Measurements from ENCODE around the gene MAGI2. TPM values are rescaled to one million over a fixed set of nuclear protein-coding genes. Genes with fewer than 3 reads are reported as not detected.
"Not testable (repeated sequence)": the region's sequence is repeated elsewhere in the genome, so short reads cannot be mapped to it uniquely, and the experiment has no call there.

Gene MAGI2
- total RNA-seq, 2 experiments from 2014 or later: 0.17 TPM

DNA sequence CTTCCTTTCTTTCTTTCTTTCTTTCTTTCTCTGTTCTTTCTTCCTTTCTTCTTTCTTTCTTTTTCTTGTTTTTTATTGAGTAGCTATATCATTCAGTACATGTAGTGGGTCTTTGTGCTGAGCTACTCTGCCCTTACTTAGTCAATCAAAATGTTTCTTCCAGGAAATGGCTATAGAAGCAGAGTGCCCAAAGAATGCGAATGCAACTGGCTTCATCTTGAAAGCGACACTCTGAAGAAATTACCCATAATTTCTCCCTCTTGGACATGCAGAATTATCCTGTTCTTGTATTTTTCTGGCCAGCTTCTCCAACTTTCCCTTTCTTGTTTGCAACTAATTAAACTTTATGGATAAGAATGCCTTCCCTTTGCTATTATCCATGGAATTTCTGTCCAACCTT, 441.5 kb downstream of the MAGI2 start:
- ChIA-PET CTCF (no interaction called here), POLR2A (no interaction called here)
- H3K27ac Mint-ChIP-seq: no peak overlapping the region
- H3K27me3 Mint-ChIP-seq: no peaks in the 10 kb centered on the region
- no peaks in the 10 kb centered on the region for H3K36me3 Mint-ChIP-seq
- H3K9me3 Mint-ChIP-seq: peaks cover 2% of the 10 kb centered on the region
- H3K4me3 Mint-ChIP-seq: no peak overlapping the region
- no peak for DNase-seq
- H3K4me1 Mint-ChIP-seq (ENCODE audit: low read depth): no peaks in the 10 kb centered on the region
- intact Hi-C loops (cut with micrococcal nuclease): no loop called here

DNA sequence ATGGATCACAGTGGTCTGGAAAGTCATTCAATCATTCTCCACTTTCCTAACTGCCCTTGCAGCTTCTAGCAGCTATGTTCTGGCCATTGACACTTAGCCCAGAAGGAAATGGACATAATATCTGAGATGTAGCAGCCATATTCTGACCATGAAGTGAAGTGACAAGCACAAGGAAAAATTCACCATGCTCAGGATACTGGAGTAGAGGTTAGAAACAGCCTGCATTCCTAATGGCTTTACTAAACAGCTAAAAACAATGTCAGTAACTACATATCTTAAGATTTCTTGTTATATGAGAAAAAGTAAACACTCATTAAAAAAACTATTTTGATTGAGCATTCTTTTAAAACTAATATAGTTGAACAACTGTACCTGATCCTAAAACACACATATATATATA, 443.8 kb downstream of the MAGI2 start:
- Mint-ChIP-seq H3K9me3 (no peaks in the 10 kb centered on the region), H3K4me3 (no peak overlapping the region), H3K27me3 (no peaks in the 10 kb centered on the region), H3K27ac (no peak overlapping the region), H3K36me3 (no peaks in the 10 kb centered on the region), H3K4me1 (ENCODE audit: low read depth) (no peaks in the 10 kb centered on the region)
- CTCF ChIA-PET: no interaction called here
- intact Hi-C loops (cut with micrococcal nuclease): no loop called here
- POLR2A ChIA-PET: no interaction called here
- no peak for DNase-seq

DNA sequence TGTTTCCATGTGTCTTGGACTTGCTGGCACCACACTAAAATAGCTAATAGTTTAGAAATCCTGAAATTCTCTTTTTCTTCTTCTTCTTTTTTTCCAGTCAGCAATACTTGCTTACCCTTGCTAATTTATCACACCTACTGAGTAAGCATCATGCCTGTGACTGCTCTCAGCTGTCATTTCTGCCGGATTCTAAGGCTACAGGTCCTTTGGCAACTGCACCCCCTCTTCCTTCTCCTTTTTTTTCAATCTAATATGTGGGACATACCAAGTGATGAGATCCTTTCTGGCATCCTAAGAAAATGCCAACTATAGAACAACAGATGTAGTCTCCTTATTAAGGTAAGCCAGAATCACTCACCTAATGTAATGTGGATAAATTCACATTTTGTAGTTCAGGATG, 444.7 kb downstream of the MAGI2 start:
- Mint-ChIP-seq H3K9me3 (no peaks in the 10 kb centered on the region), H3K27ac (no peak overlapping the region), H3K4me1 (ENCODE audit: low read depth) (no peaks in the 10 kb centered on the region), H3K4me3 (no peak overlapping the region), H3K27me3 (no peaks in the 10 kb centered on the region), H3K36me3 (no peaks in the 10 kb centered on the region)
- intact Hi-C loops (cut with micrococcal nuclease): no loop called here
- DNase-seq: no peak
- ChIA-PET POLR2A (no interaction called here), CTCF (no interaction called here)

DNA sequence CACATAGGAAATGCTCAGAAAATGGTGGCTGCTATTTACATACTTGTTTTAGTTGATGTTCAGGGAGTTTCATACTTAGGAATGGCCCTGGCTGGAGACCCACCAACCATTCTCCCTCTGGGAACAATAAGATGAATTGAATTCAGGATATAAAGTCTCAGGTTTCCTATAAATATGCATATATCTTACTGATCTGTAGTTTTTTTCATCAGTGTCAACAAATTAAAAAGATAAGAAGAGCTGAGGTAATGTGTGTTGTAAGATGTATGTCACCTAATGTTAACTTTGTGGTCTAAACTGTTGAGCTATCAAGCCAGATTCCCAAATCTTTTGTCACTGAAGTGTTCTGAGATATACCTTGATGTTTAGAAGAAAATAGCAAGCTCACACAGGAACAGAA, 457.5 kb downstream of the MAGI2 start:
- Mint-ChIP-seq H3K4me1 (ENCODE audit: low read depth) (no peaks in the 10 kb centered on the region), H3K27me3 (no peaks in the 10 kb centered on the region)

DNA sequence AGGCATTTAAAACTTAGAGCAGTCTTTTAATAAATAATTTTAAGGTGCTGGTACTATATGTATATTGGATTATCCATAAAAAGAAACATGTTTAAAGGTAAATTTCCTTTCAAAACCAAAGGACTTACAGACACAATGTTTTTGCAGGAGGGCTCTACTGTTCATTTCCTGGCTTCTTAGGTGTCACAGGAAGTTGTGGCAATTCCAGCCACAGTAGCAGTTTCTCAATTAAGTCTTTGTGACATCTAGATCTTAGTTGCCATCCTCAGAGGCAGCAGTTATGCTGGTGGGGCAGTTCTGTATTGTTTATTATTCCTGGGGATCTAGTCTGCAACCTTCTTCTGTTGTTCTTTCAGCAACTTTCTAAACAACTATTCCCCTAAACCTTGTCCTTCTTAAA, 460.1 kb downstream of the MAGI2 start:
- H3K36me3 Mint-ChIP-seq: no peaks in the 10 kb centered on the region
- ChIA-PET CTCF (no interaction called here), POLR2A (no interaction called here)
- DNase-seq: no peak
- H3K4me3 Mint-ChIP-seq: no peak overlapping the region
- H3K27me3 Mint-ChIP-seq: no peaks in the 10 kb centered on the region
- H3K27ac Mint-ChIP-seq: no peak overlapping the region
- no peaks in the 10 kb centered on the region for H3K4me1 Mint-ChIP-seq (ENCODE audit: low read depth)
- intact Hi-C loops (cut with micrococcal nuclease): no loop called here
- H3K9me3 Mint-ChIP-seq: no peaks in the 10 kb centered on the region

More for the DNA sequence above, 457.5 kb downstream of the MAGI2 start:
- Mint-ChIP-seq H3K36me3 (no peaks in the 10 kb centered on the region), H3K27ac (no peak overlapping the region), H3K9me3 (peaks cover 2% of the 10 kb centered on the region), H3K4me3 (no peak overlapping the region)
- ChIA-PET POLR2A (no interaction called here), CTCF (no interaction called here)
- no peak for DNase-seq
- intact Hi-C loops (cut with micrococcal nuclease): no loop called here

DNA sequence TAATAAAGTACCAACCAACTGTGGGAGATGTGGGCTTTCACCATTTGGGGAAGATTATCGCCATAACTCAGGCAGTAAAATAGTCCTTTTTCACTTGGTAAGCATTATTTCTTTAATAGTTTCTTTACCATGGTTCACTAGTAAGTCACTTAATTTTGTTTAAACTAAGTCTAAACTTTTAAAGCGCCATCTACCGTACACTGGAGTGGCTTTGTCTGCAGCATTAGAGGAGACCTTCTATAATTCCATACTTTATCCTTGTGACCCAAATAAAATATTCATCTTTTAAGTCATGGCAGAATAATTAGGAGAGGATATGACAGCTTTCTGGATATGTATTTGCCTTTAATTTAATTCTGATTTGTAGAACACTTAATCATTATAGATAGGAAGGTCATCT, 468.0 kb downstream of the MAGI2 start:
- Mint-ChIP-seq H3K9me3 (peaks cover 4% of the 10 kb centered on the region), H3K27ac (no peak overlapping the region), H3K36me3 (no peaks in the 10 kb centered on the region), H3K4me1 (ENCODE audit: low read depth) (no peaks in the 10 kb centered on the region), H3K27me3 (no peaks in the 10 kb centered on the region), H3K4me3 (no peak overlapping the region)
- ChIA-PET CTCF (interaction anchor here (1.0 kb wide), 1 partner anchor 87 kb away, joined by 3 read pairs; no protein-coding TSS in a partner anchor), POLR2A (no interaction called here)
- no peak for DNase-seq
- intact Hi-C loops (cut with micrococcal nuclease): no loop called here

DNA sequence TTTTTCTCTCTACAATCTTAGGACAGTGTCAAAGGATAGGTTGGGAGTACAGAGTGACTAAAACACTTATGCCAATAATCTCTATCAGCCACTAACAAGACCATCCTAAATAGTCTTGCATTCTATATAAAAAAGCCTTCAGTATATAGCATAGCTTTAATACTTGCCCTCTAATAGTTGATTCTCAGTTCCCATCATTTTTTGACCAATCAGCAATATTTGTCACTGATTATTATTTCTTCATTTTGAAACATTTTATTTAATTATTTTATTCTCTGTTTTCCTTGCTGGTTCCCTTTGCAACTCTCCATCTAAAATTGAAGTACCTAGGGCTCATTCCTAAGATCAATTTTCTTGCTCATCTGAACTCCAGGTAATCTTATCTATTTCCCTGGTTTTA, 470.0 kb downstream of the MAGI2 start:
- H3K4me1 Mint-ChIP-seq (ENCODE audit: low read depth): no peaks in the 10 kb centered on the region
- H3K9me3 Mint-ChIP-seq: peaks cover 8% of the 10 kb centered on the region
- no peaks in the 10 kb centered on the region for H3K36me3 Mint-ChIP-seq
- H3K4me3 Mint-ChIP-seq: no peak overlapping the region
- POLR2A ChIA-PET: no interaction called here
- DNase-seq: no peak
- CTCF ChIA-PET: no interaction called here
- no peak overlapping the region for H3K27ac Mint-ChIP-seq
- intact Hi-C loops (cut with micrococcal nuclease): no loop called here
- no peaks in the 10 kb centered on the region for H3K27me3 Mint-ChIP-seq

DNA sequence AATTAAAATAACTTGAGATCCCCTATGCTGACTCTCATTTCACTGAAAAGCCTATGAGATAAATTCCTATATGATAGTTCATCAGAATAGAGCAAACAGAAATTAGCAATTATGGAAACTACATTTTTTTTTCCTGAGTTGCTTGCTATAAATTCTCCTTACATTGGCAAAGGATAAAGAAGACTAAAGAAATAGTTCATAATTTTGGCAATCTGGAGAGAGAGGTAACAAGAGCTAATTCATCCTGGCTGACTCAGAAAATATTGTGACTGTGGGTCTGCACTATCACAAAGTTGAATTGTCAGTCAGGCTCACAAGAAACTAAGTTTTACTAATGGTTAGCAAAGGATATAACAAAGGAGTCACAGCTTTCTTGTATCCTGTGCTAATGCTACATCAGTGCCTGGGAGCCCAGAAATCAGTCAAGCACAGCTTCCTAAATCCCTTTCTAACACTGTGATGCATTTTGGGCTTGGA, 483.0 kb downstream of the MAGI2 start:
- Mint-ChIP-seq H3K27me3 (no peaks in the 10 kb centered on the region), H3K4me3 (no peak overlapping the region), H3K36me3 (no peaks in the 10 kb centered on the region), H3K9me3 (peaks cover 2% of the 10 kb centered on the region), H3K4me1 (ENCODE audit: low read depth) (no peaks in the 10 kb centered on the region), H3K27ac (no peak overlapping the region)
- intact Hi-C loops (cut with micrococcal nuclease): no loop called here
- no peak for DNase-seq
- ChIA-PET POLR2A (no interaction called here), CTCF (no interaction called here)

DNA sequence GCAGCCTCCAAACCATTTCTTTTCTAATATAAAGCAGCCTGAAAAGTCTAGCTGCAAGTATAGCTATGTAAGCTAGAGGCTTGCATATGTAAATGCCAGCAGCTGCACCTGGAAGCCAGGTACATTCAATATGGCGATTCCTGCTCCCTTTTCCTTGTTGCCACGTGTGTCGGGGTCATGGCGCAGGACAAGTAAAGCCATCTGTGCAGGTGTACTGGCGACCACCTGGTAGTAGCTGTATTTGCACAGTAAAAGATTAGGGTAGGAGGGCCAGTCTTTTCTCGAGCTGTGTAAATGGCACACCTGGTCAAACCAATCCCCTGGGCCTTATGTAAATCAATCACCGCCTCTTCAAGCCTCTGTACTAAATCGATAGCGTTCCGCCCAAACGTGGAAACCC, 484.5 kb downstream of the MAGI2 start:
- H3K4me1 Mint-ChIP-seq (ENCODE audit: low read depth): no peaks in the 10 kb centered on the region
- no peaks in the 10 kb centered on the region for H3K27me3 Mint-ChIP-seq
- no peak for DNase-seq
- POLR2A ChIA-PET: no interaction called here
- peaks cover 2% of the 10 kb centered on the region for H3K9me3 Mint-ChIP-seq
- H3K36me3 Mint-ChIP-seq: no peaks in the 10 kb centered on the region
- no peak overlapping the region for H3K4me3 Mint-ChIP-seq
- CTCF ChIA-PET: no interaction called here
- no peak overlapping the region for H3K27ac Mint-ChIP-seq
- intact Hi-C loops (cut with micrococcal nuclease): no loop called here

DNA sequence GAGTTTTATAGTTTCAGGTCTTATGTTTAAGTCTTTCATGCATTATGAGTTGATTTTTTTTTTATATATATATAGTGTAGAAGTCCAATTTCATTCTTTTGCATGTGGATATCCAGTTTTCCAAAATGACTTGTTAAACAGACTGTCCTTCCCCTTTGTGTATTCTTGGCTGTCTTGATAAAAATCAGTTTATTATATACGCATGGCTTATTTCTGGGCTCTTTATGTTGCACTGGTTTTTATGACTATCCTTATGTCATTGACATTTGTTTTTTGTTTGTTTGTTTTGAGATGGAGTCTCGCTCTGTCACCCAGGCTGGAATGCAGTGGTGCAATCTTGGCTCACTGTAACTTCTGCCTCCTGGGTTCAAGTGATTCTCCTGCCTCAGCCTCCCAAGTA, 485.9 kb downstream of the MAGI2 start:
- H3K4me1 Mint-ChIP-seq (ENCODE audit: low read depth); intact Hi-C loops (cut with micrococcal nuclease); H3K27me3 Mint-ChIP-seq; H3K9me3 Mint-ChIP-seq; CTCF ChIA-PET; POLR2A ChIA-PET; DNase-seq; H3K36me3 Mint-ChIP-seq; H3K4me3 Mint-ChIP-seq; H3K27ac Mint-ChIP-seq: not testable (repeated sequence)

DNA sequence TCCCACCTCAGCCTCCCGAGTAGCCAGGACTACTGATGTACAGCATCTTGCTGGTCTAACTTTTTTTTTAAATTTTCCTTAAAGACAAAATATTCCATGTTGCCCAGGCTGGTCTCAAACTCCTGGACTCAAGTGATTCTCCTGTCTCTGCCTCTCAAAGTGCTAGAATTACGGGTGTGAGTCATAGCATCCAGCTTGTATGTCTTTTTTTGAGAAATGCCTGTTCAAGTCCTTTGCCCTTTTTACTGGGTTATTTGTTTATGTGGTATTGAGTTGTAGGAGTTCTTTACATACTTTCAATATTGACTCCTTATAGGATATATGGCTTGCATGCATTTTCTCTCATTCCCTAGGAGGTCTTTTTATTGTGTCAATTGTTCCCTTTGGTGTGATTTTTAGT, 486.4 kb downstream of the MAGI2 start:
- intact Hi-C loops (cut with micrococcal nuclease): no loop called here
- Mint-ChIP-seq H3K27me3 (no peaks in the 10 kb centered on the region), H3K9me3 (peaks cover 2% of the 10 kb centered on the region), H3K27ac (no peak overlapping the region), H3K36me3 (no peaks in the 10 kb centered on the region), H3K4me1 (ENCODE audit: low read depth) (no peaks in the 10 kb centered on the region), H3K4me3 (no peak overlapping the region)
- ChIA-PET CTCF (no interaction called here), POLR2A (no interaction called here)
- no peak for DNase-seq

DNA sequence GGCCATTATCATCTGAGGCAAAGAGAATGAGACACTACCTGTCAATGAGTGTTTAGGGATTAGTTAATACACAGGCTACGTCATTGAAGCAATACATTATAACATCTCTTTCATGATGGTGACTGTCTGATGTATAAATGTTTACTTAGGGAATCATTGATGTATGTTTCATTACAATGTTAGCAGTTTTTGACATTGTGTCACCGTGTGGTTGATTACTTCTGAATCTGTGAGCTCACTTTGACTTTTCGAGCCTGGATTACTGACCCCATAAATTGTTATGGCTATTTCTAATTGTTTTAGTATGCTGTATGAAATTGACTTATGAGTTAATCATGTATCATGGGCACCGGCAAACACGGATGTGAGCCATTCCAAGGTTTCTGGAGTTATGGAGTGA, 494.0 kb downstream of the MAGI2 start:
- no peak overlapping the region for H3K27ac Mint-ChIP-seq
- intact Hi-C loops (cut with micrococcal nuclease): no loop called here
- ChIA-PET CTCF (no interaction called here), POLR2A (no interaction called here)
- no peaks in the 10 kb centered on the region for H3K9me3 Mint-ChIP-seq
- H3K27me3 Mint-ChIP-seq: no peaks in the 10 kb centered on the region
- H3K36me3 Mint-ChIP-seq: no peaks in the 10 kb centered on the region
- H3K4me1 Mint-ChIP-seq (ENCODE audit: low read depth): no peaks in the 10 kb centered on the region
- no peak for DNase-seq
- H3K4me3 Mint-ChIP-seq: no peak overlapping the region

DNA sequence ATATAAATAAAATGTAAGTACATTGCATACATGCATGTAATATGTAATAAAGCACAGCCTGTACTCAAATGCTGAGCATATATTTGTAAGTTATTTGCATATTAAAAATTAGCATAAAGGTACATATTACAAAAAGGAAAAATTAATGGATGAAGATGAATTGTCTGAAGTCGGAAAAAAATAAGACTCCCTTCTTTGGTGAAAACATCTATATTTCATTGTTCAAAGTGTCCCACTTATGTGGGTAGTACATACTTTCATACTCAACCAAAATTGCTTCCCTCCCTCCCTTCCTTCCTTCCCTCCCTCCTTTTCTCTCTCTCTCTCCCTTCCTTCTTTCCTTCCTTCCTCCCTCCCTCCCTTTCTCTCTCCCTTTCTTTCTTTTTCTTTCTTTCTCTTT, 498.1 kb downstream of the MAGI2 start:
- Mint-ChIP-seq H3K4me1 (ENCODE audit: low read depth) (no peaks in the 10 kb centered on the region), H3K27ac (no peak overlapping the region), H3K4me3 (no peak overlapping the region), H3K27me3 (no peaks in the 10 kb centered on the region), H3K36me3 (no peaks in the 10 kb centered on the region), H3K9me3 (peaks cover 4% of the 10 kb centered on the region)
- ChIA-PET CTCF (no interaction called here), POLR2A (no interaction called here)
- DNase-seq: no peak
- intact Hi-C loops (cut with micrococcal nuclease): no loop called here

DNA sequence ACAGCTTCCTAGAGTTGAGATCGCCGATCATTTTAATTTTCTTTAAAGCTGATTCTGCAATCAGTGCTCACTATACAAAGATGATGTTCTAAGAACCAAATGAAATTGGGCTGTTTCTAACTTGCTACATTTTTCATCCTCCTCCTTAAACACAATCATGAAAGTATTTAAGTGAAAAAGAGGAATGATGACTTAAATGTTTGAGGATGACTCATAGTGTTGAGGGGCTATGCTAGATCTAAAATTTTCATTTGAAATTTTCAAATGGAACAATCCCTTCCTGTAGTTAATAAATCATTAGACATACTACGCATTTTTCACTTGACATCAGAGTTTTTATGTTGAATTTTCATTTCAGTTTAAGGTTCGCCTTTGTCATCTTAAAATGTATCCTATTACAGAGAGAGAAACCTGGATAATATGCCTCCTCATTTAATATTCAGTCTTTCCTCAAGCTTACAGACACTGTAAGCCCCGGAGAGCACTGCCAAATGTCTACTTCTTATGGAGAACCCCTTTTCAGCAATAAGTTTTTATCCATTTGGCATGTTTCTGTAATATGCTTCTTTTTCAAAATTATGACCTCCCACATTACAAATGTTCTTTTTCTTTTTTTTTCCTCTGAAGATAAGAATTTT, 499.6 kb downstream of the MAGI2 start:
- H3K27ac Mint-ChIP-seq: no peak overlapping the region
- no peaks in the 10 kb centered on the region for H3K36me3 Mint-ChIP-seq
- intact Hi-C loops (cut with micrococcal nuclease): no loop called here
- H3K9me3 Mint-ChIP-seq: peaks cover 4% of the 10 kb centered on the region
- no peak overlapping the region for H3K4me3 Mint-ChIP-seq
- no peaks in the 10 kb centered on the region for H3K27me3 Mint-ChIP-seq
- H3K4me1 Mint-ChIP-seq (ENCODE audit: low read depth): no peaks in the 10 kb centered on the region
- no peak for DNase-seq
- CTCF ChIA-PET: no interaction called here
- POLR2A ChIA-PET: no interaction called here
